KOPT-K1 (cell line): Measurements from ENCODE around the gene SMIM12.

ENCODE experiments used
- H3K27ac ChIP-seq: fragments of 200-600 bp; sonication (generic); 2 replicates; pipeline ENCODE4 v1.5.1; 2016; ENCODE audit warnings: antibody characterized with exemption, mild to moderate bottlenecking, low read depth, low read length; ENCODE audit not compliant: poor library complexity, severe bottlenecking
- H3K36me3 ChIP-seq: fragments of 200-600 bp; sonication (generic); 2 replicates; pipeline ENCODE4 v1.5.1; 2017; ENCODE audit warnings: antibody characterized with exemption, mild to moderate bottlenecking, low read length, moderate library complexity; ENCODE audit not compliant: insufficient read depth
- H3K9me3 ChIP-seq: fragments of 200-600 bp; sonication (generic); 2 replicates; pipeline ENCODE4 v1.5.1; 2017; ENCODE audit warnings: antibody characterized with exemption, low read length, mild to moderate bottlenecking; ENCODE audit not compliant: insufficient read depth, poor library complexity, severe bottlenecking

Gene SMIM12

GRCh38 chr1:34865573-34865972 lies 6.0 kb upstream of the SMIM12 start:
- H3K36me3 ChIP-seq: no peaks in the 10 kb centered on the region
- no peaks in the 10 kb centered on the region for H3K9me3 ChIP-seq
- H3K27ac ChIP-seq: no peak overlapping the region

GRCh38 chr1:34864759-34865158 lies 5.2 kb upstream of the SMIM12 start:
- Histone ChIP-seq H3K9me3 (no peaks in the 10 kb centered on the region), H3K36me3 (no peaks in the 10 kb centered on the region), H3K27ac (no peak overlapping the region)

DNA sequence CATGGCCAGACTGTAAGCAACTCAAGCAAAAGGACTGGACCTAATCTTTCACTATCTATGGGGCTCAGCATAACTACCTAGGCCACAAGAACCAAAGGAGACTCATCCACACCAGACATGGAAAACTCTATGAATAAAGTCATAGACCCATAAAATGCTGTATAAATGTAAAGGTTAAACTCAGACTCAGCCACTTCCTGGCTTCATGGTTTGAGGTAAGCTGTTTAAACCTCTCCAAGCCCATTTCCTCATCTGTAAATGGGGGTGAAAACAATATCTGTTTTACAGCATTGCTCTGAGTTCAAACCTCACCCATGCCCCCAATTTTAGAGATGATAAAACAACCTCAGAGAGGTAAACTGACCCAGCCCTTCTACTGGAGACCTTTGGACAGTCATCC lies 4.0 kb upstream of the SMIM12 start:
- Histone ChIP-seq H3K36me3 (no peaks in the 10 kb centered on the region), H3K9me3 (no peaks in the 10 kb centered on the region), H3K27ac (no peak overlapping the region)

GRCh38 chr1:34858901-34859445 lies 576 bp downstream of the SMIM12 start:
- peaks cover 21% of the 10 kb centered on the region for H3K36me3 ChIP-seq
- H3K9me3 ChIP-seq: no peaks in the 10 kb centered on the region
- H3K27ac ChIP-seq: peak overlapping the region; percentile 70

DNA sequence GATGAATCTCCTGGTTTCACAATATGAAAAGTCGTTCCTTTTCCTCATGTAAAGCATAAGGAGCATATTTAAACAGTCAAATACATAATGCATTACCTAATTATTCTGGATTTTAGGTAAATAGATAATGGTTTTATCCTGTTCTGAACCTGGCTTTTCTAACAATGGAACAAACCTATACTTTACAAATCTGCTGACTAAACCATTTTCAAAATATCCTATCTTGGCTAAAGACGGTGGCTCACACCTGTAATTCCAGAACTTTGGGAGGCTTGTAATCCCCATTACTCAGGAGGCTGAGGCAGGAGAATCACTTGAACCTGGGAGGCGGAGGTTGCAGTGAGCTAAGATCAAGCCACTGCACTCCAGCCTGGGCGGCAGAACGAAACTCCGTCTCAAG lies 2.9 kb downstream of the SMIM12 start:
- H3K36me3 ChIP-seq: peaks cover 40% of the 10 kb centered on the region
- no peaks in the 10 kb centered on the region for H3K9me3 ChIP-seq
- no peak overlapping the region for H3K27ac ChIP-seq

DNA sequence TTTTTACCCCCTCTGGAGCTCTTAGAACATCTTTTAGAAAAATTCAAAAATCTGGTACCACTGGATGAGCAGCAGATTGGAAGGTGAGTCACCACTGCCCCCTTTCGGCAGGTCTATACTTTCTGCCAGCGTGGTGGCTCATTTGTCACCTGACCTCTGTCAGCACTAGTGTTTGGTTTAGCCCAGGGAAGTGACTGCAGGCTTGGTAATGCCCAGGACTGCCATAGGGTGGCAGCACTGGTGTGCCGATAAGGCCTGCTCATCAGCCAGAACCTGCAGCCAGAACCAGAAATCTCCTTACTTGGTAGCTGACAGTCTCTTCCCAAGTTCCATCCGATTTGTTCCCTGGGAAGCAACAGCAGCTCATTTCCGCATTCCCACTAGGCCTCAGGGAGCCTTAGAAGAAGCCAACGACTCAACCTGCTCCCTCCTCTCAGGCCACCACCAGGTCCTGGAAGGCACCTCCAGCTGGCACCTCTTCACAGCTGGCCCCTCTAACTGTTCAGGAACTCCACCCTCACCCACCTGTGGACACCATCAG lies 6.8 kb downstream of the SMIM12 start:
- Histone ChIP-seq H3K9me3 (no peaks in the 10 kb centered on the region), H3K36me3 (peaks cover 61% of the 10 kb centered on the region), H3K27ac (no peak overlapping the region)

GRCh38 chr1:34851431-34852105 lies 8.0 kb downstream of the SMIM12 start:
- Histone ChIP-seq H3K36me3 (peaks cover 66% of the 10 kb centered on the region), H3K27ac (no peak overlapping the region), H3K9me3 (no peaks in the 10 kb centered on the region)

DNA sequence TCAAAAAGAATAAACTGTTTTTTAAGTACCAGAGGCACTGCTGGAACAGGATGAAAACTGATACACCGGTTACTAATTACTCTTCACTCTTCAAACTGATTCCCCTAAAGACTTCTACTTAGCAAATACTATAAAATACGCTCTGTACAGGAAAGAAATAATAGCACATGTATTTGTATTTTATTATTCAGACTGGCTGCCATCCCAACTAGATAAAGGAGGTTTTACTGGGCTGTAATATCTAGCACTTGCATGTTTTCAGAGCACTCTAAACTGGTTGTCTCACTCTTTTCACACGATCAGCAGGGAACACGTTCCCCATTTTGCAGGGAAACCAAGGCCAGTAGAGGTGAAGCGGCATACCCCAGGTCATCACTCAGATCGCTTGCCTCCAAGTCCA lies 9.2 kb downstream of the SMIM12 start:
- H3K36me3 ChIP-seq: peaks cover 59% of the 10 kb centered on the region
- no peaks in the 10 kb centered on the region for H3K9me3 ChIP-seq
- H3K27ac ChIP-seq: no peak overlapping the region

GRCh38 chr1:34847094-34847493 lies 12.5 kb downstream of the SMIM12 start:
- no peak overlapping the region for H3K27ac ChIP-seq

DNA sequence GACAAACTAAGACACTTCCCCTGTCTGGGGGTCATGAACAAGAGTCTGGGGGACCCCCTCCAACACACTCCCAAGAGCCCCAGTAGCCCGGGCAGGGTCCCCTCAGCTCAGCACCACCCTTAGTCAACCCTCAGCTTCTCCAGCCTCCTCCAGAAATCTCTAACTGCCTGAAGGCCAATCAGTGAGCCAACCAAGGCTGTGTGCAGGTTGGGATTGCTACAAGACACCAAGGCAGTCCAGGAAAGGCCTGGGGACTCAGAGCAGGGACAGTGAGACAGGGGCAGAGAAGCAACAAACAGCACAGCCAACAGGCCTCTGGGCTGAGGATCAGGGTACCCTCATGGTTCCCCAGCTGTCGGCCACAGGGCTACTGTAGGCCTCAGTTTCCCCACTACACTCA lies 13.3 kb downstream of the SMIM12 start:
- H3K36me3 ChIP-seq: peaks cover 22% of the 10 kb centered on the region; the same call in 1 of the 2 replicates
- no peak overlapping the region for H3K27ac ChIP-seq
- H3K9me3 ChIP-seq: no peaks in the 10 kb centered on the region

More at GRCh38 chr1:34847094-34847493, 12.5 kb downstream of the SMIM12 start:
- no peaks in the 10 kb centered on the region for H3K9me3 ChIP-seq
- peaks cover 30% of the 10 kb centered on the region for H3K36me3 ChIP-seq

DNA sequence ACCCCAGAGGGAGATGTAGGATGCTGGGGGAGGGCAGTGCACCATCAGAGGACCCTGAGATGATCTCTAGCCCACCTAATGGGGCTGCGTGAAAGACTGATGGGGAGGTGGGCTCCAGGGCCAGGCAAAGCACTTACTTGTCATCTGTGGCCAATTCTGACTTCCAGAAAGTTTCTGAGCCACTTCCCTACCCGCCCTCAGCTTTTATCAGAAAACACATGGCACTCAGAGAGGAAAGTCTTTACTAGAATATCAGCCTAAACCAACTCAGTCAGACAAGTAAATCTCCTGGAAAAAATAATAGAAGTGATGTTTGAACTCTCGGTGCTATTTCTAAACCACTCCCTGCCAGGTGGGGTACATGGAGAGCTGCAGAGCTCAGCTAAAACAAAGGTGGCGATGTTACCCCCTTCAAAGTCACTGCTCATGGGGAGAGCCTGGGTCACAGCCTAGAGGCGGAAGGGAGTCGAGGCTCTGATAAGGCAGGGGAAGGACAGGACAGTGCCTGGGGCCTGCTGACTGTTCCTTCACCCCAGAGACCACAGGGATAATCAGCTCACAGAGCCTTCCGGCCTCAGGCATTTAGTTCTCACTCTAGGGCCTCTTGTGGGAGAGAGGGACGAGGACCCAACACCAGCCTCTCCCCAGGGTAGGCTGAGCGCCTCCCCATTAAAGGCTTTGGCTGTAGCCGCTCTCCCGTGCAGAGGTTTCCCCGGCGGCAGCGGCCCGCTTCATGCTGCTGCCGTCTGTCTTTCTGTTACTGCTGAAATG lies 14.2 kb downstream of the SMIM12 start:
- Histone ChIP-seq H3K27ac (no peak overlapping the region), H3K9me3 (no peaks in the 10 kb centered on the region), H3K36me3 (peaks cover 12% of the 10 kb centered on the region; the same call in 1 of the 2 replicates)

GRCh38 chr1:34844252-34844634 lies 15.3 kb downstream of the SMIM12 start:
- Histone ChIP-seq H3K36me3 (peaks cover 12% of the 10 kb centered on the region; the same call in 1 of the 2 replicates), H3K27ac (no peak overlapping the region), H3K9me3 (no peaks in the 10 kb centered on the region)

- peaks cover 9% of the 10 kb centered on the region; the same call in 1 of the 2 replicates for H3K36me3 ChIP-seq
- no peak overlapping the region for H3K27ac ChIP-seq
- H3K9me3 ChIP-seq: no peaks in the 10 kb centered on the region
Observed at GRCh38 chr1:34843392-34844251, 15.9 kb downstream of the SMIM12 start.

GRCh38 chr1:34842952-34843371 lies 16.6 kb downstream of the SMIM12 start:
- no peak overlapping the region for H3K27ac ChIP-seq
- H3K36me3 ChIP-seq: 0 out of 2 replicates have a peak, but pooled peaks cover 6% of the 10 kb centered on the region
- H3K9me3 ChIP-seq: no peaks in the 10 kb centered on the region
